Measurements from ENCODE around the gene OR10H5.

OR10H5 gene

GRCh38 chr19:15758379-15758778 lies 29.1 kb upstream of the OR10H5 start:
- ATAC-seq: no peak
- no peak for TF ChIP-seq PPARA (CRISPR knock-in tag; IDR thresholded peaks at IDR 0.05; ENCODE audit: borderline replicate concordance)
- no peak for TF ChIP-seq ARNTL (CRISPR knock-in tag; IDR thresholded peaks at IDR 0.05; ENCODE audit: borderline replicate concordance, low read depth)
- no peak for TF ChIP-seq OSR1 (CRISPR knock-in tag; IDR thresholded peaks at IDR 0.05)
- TF ChIP-seq SNAI2 (CRISPR knock-in tag; IDR thresholded peaks at IDR 0.05): no peak
- no peak for TF ChIP-seq ZC3H10 (CRISPR knock-in tag; IDR thresholded peaks at IDR 0.05)
- TF ChIP-seq CSDC2 (CRISPR knock-in tag; IDR thresholded peaks at IDR 0.05): no peak
- no peak for TF ChIP-seq TOX (CRISPR knock-in tag; IDR thresholded peaks at IDR 0.05; ENCODE audit: borderline replicate concordance)
- TF ChIP-seq ZNF70 (CRISPR knock-in tag; IDR thresholded peaks at IDR 0.05): no peak
- no peak for TF ChIP-seq GLIS3 (CRISPR knock-in tag; IDR thresholded peaks at IDR 0.05)
- no peak for TF ChIP-seq RARB (CRISPR knock-in tag; IDR thresholded peaks at IDR 0.05)
- TF ChIP-seq ISL1 (CRISPR knock-in tag; IDR thresholded peaks at IDR 0.05): no peak
- TF ChIP-seq ZFP3 (CRISPR knock-in tag; IDR thresholded peaks at IDR 0.05): no peak
- TF ChIP-seq ZNF8 (CRISPR knock-in tag; IDR thresholded peaks at IDR 0.05): no peak
- TF ChIP-seq TCF4 (CRISPR knock-in tag; IDR thresholded peaks at IDR 0.05; ENCODE audit: borderline replicate concordance): no peak
- no peak for TF ChIP-seq ZFP30 (CRISPR knock-in tag; IDR thresholded peaks at IDR 0.05)
- TF ChIP-seq TSHZ2 (CRISPR knock-in tag; IDR thresholded peaks at IDR 0.05): no peak
- no peak for TF ChIP-seq POU6F1 (CRISPR knock-in tag; IDR thresholded peaks at IDR 0.05; ENCODE audit: borderline replicate concordance, low read depth)
- TF ChIP-seq CREB5 (CRISPR knock-in tag; IDR thresholded peaks at IDR 0.05; ENCODE audit: low read depth): no peak
- TF ChIP-seq ESRRG (CRISPR knock-in tag; IDR thresholded peaks at IDR 0.05): no peak

GRCh38 chr19:15759962-15760565 lies 27.4 kb upstream of the OR10H5 start:
- no peak for ATAC-seq
- TF ChIP-seq POU6F1 (CRISPR knock-in tag; IDR thresholded peaks at IDR 0.05; ENCODE audit: borderline replicate concordance, low read depth) (no peak), PATZ1 (CRISPR knock-in tag; IDR thresholded peaks at IDR 0.05; ENCODE audit: borderline replicate concordance) (no peak), ZC3H10 (CRISPR knock-in tag; IDR thresholded peaks at IDR 0.05) (no peak), CREB5 (CRISPR knock-in tag; IDR thresholded peaks at IDR 0.05; ENCODE audit: low read depth) (no peak), GLIS3 (CRISPR knock-in tag; IDR thresholded peaks at IDR 0.05) (no peak), ISL1 (CRISPR knock-in tag; IDR thresholded peaks at IDR 0.05) (no peak), ESRRG (CRISPR knock-in tag; IDR thresholded peaks at IDR 0.05) (no peak), TCF4 (CRISPR knock-in tag; IDR thresholded peaks at IDR 0.05; ENCODE audit: borderline replicate concordance) (no peak), ZFP3 (CRISPR knock-in tag; IDR thresholded peaks at IDR 0.05) (no peak), TOX (CRISPR knock-in tag; IDR thresholded peaks at IDR 0.05; ENCODE audit: borderline replicate concordance) (no peak), ZFP30 (CRISPR knock-in tag; IDR thresholded peaks at IDR 0.05) (no peak), ZNF70 (CRISPR knock-in tag; IDR thresholded peaks at IDR 0.05) (no peak), SNAI2 (CRISPR knock-in tag; IDR thresholded peaks at IDR 0.05) (no peak), OSR1 (CRISPR knock-in tag; IDR thresholded peaks at IDR 0.05) (no peak), PPARA (CRISPR knock-in tag; IDR thresholded peaks at IDR 0.05; ENCODE audit: borderline replicate concordance) (no peak), ZNF565 (CRISPR knock-in tag; conservative IDR thresholded peaks at IDR 0.05; ENCODE audit: low read depth) (no peak), ZNF8 (CRISPR knock-in tag; IDR thresholded peaks at IDR 0.05) (no peak)
